ENCODE data around the gene CFAP141.

Gene CFAP141

GRCh38 chr1:154151311-154151710, 54.8 kb downstream of the CFAP141 start:
- DNase-seq (ENCODE audit: low spot score), result no peak
- in situ Hi-C loops (cut with MboI; ENCODE audit: low pct_unique_long_range_greater_than_20kb, low sequenced_read_pairs, unreplicated experiment), result no loop called here
- TF ChIP-seq CTCF (IDR thresholded peaks at IDR 0.05; ENCODE audit: extremely low read depth, insufficient read depth, missing control alignments), result no peak

All from GM13977 (cell line).